SK-MEL-5 (cell line): ENCODE data around the gene EMP1. TPM values are rescaled to one million over a fixed set of nuclear protein-coding genes. Genes with fewer than 3 reads are reported as not detected.

Source experiments
- DNase-seq: peaks from one replicate; pipeline ENCODE4 v3.0.0-alpha.2; 2016; ENCODE audit warnings: low read depth, low spot score
- in situ Hi-C: cut with HindIII; loops from 2 replicates; pipeline ENCODE4 v1.10.0; 2016; ENCODE audit warnings: low sequenced_read_pairs, high pct_unique_total_duplicates, low pct_unique_long_range_greater_than_20kb
- total RNA-seq: library from RNA; depleted of rRNA; stranded (reverse); fragments of >200 nt; shearing (Covaris generic); gene quantifications from 2 replicates; pipeline ENCODE4 v1.2.3, GENCODE V29; 2014; rRNA removed

The EMP1 gene
- total RNA-seq, 1 experiment from 2014 or later, result 8.7 TPM

DNA sequence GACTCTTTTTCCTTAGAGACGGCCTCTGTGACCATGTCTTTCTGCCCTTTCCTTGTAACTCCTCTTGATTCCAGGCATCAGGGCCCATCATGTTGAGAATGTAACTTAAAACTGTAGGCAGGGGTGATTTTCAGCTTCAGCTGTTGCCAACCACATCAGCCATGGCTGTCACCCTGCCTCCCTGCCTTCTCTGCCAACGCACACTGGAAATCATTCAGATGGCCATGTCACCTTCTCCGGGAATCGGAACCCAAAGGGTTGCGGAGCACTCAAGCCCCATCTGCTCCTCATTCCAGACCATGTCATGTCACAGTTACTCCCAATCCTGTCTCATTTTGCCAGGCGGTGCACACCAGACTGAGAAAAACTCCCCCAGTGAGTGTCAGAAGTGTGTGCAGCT lies 72.1 kb downstream of the EMP1 start:
- in situ Hi-C loops, result no loop called here
- DNase-seq, result no peak

Other genes with a start within 250 kb of the EMP1 start
- not detected in 2 replicates for gene GPRC5D, start 244.6 kb upstream of the EMP1 start, total RNA-seq
- 7.8 and 7.9 TPM in 2 replicates for gene HEBP1, start 196.5 kb upstream of the EMP1 start, total RNA-seq
- gene FAM234B, start 152.3 kb upstream of the EMP1 start, total RNA-seq, result 14.4 and 15.6 TPM in 2 replicates
- not detected in 2 replicates for gene GSG1, start 93.1 kb upstream of the EMP1 start, total RNA-seq